HG02840 (cell line): ENCODE data around the gene CEP89.
"Not testable (repeated sequence)": the region's sequence is repeated elsewhere in the genome, so short reads cannot be mapped to it uniquely, and the experiment has no call there.

Experiments used
- ATAC-seq: cut with Tn5 transposase; IDR thresholded peaks from one replicate; pipeline ENCODE4 v1.9.1; 2021; ENCODE audit warnings: mild to moderate bottlenecking, moderate library complexity, moderate number of reproducible peaks; ENCODE audit not compliant: unreplicated experiment, low FRiP score

Gene CEP89

GRCh38 chr19:32857584-32857983 is 114.2 kb downstream of the CEP89 start:
- no peak for ATAC-seq

GRCh38 chr19:32856818-32857217 is 114.9 kb downstream of the CEP89 start:
- ATAC-seq = not testable (repeated sequence)

GRCh38 chr19:32852216-32852615 is 119.5 kb downstream of the CEP89 start:
- no peak for ATAC-seq

- ATAC-seq = not testable (repeated sequence)
These were observed 123.7 kb downstream of the CEP89 start for GRCh38 chr19:32848035-32848434.

- no peak for ATAC-seq
These were observed 128.0 kb downstream of the CEP89 start for GRCh38 chr19:32843716-32844245.

GRCh38 chr19:32842061-32842460 is 129.7 kb downstream of the CEP89 start:
- no peak for ATAC-seq

GRCh38 chr19:32837531-32837930 is 134.2 kb downstream of the CEP89 start:
- no peak for ATAC-seq

- not testable (repeated sequence) for ATAC-seq
These were observed 138.4 kb downstream of the CEP89 start for GRCh38 chr19:32833388-32833787.

GRCh38 chr19:32832825-32833224 is 138.9 kb downstream of the CEP89 start:
- not testable (repeated sequence) for ATAC-seq

- ATAC-seq = not testable (repeated sequence)
These were observed 139.7 kb downstream of the CEP89 start for GRCh38 chr19:32832094-32832493.

- ATAC-seq = no peak
These were observed 140.1 kb downstream of the CEP89 start for GRCh38 chr19:32831611-32832010.

- no peak for ATAC-seq
These were observed 141.3 kb downstream of the CEP89 start for GRCh38 chr19:32830231-32831014.

GRCh38 chr19:32829345-32829896 is 142.3 kb downstream of the CEP89 start:
- ATAC-seq = no peak

GRCh38 chr19:32828643-32829344 is 143.0 kb downstream of the CEP89 start:
- ATAC-seq = no peak

- ATAC-seq = no peak
These were observed 143.6 kb downstream of the CEP89 start for GRCh38 chr19:32828139-32828538.
